ENCODE results near the gene FAM222B. TPM values are rescaled to one million over a fixed set of nuclear protein-coding genes. Genes with fewer than 3 reads are reported as not detected.
"Not testable (repeated sequence)": the region's sequence is repeated elsewhere in the genome, so short reads cannot be mapped to it uniquely, and the experiment has no call there.

FAM222B gene
- total RNA-seq, 1 experiment from 2014 or later: 37.7 TPM

GRCh38 chr17:28879886-28880571, 37.4 kb upstream of the FAM222B start:
- H3K36me3 Mint-ChIP-seq (ENCODE audit: insufficient read depth, unreplicated experiment): peaks cover 10% of the 10 kb centered on the region
- no peak overlapping the region for H3K4me3 Mint-ChIP-seq (ENCODE audit: low read depth, unreplicated experiment)
- peaks cover 11% of the 10 kb centered on the region for H3K4me1 Mint-ChIP-seq (ENCODE audit: low read depth, unreplicated experiment)
- no peak for DNase-seq
- CTCF ChIA-PET: interaction anchor here (0.6 to 1.6 kb wide), 6 partner anchors 15 to 153 kb away, joined by 3 to 17 read pairs (median 7); partner anchors contain the start of gene TLCD1
- H3K9me3 Mint-ChIP-seq (ENCODE audit: low read depth, unreplicated experiment): no peaks in the 10 kb centered on the region
- TF ChIP-seq CTCF (IDR thresholded peaks at IDR 0.05; ENCODE audit: unreplicated experiment): no peak
- intact Hi-C loops (cut with micrococcal nuclease; ENCODE audit: unreplicated experiment): loop anchor here (5.0 to 10.0 kb wide), 2 partner anchors 118 to 155 kb away; partner anchors contain the start of genes NEK8 and TLCD1
- no peak overlapping the region for H3K27ac Mint-ChIP-seq (ENCODE audit: unreplicated experiment)
- BruUV-seq (replicated peaks): TSS peak; percentile 47
- no peaks in the 10 kb centered on the region for H3K27me3 Mint-ChIP-seq (ENCODE audit: unreplicated experiment)

- peaks cover 11% of the 10 kb centered on the region for H3K4me1 Mint-ChIP-seq (ENCODE audit: low read depth, unreplicated experiment)
- no peak overlapping the region for H3K4me3 Mint-ChIP-seq (ENCODE audit: low read depth, unreplicated experiment)
- no peaks in the 10 kb centered on the region for H3K27me3 Mint-ChIP-seq (ENCODE audit: unreplicated experiment)
- DNase-seq: peak; percentile 65
- CTCF ChIA-PET: interaction anchor here (0.6 to 1.6 kb wide), 8 partner anchors 16 to 152 kb away, joined by 3 to 17 read pairs (median 4); partner anchors contain the start of gene TLCD1
- intact Hi-C loops (cut with micrococcal nuclease; ENCODE audit: unreplicated experiment): loop anchor here (5.0 to 10.0 kb wide), 2 partner anchors 117 to 154 kb away; partner anchors contain the start of genes NEK8 and TLCD1
- H3K36me3 Mint-ChIP-seq (ENCODE audit: insufficient read depth, unreplicated experiment): peaks cover 10% of the 10 kb centered on the region
- H3K9me3 Mint-ChIP-seq (ENCODE audit: low read depth, unreplicated experiment): no peaks in the 10 kb centered on the region
- BruUV-seq (replicated peaks): no TSS peak
- peak; percentile 41 for TF ChIP-seq CTCF (IDR thresholded peaks at IDR 0.05; ENCODE audit: unreplicated experiment)
- no peak overlapping the region for H3K27ac Mint-ChIP-seq (ENCODE audit: unreplicated experiment)
These were observed 36.4 kb upstream of the FAM222B start for GRCh38 chr17:28878981-28879380.

GRCh38 chr17:28878158-28878910, 35.7 kb upstream of the FAM222B start:
- BruUV-seq (replicated peaks): no TSS peak
- Mint-ChIP-seq H3K27ac (ENCODE audit: unreplicated experiment) (no peak overlapping the region), H3K9me3 (ENCODE audit: low read depth, unreplicated experiment) (no peaks in the 10 kb centered on the region), H3K4me3 (ENCODE audit: low read depth, unreplicated experiment) (no peak overlapping the region), H3K36me3 (ENCODE audit: insufficient read depth, unreplicated experiment) (peaks cover 10% of the 10 kb centered on the region), H3K27me3 (ENCODE audit: unreplicated experiment) (no peaks in the 10 kb centered on the region), H3K4me1 (ENCODE audit: low read depth, unreplicated experiment) (peaks cover 11% of the 10 kb centered on the region)
- TF ChIP-seq CTCF (IDR thresholded peaks at IDR 0.05; ENCODE audit: unreplicated experiment): no peak
- no peak for DNase-seq
- intact Hi-C loops (cut with micrococcal nuclease; ENCODE audit: unreplicated experiment): loop anchor here (5.0 to 10.0 kb wide), 2 partner anchors 116 to 154 kb away; partner anchors contain the start of genes NEK8 and TLCD1
- CTCF ChIA-PET: interaction anchor here (1.0 to 1.6 kb wide), 6 partner anchors 70 to 151 kb away, joined by 3 to 17 read pairs (median 7); partner anchors contain the start of gene TLCD1

- peaks cover 11% of the 10 kb centered on the region for H3K4me1 Mint-ChIP-seq (ENCODE audit: low read depth, unreplicated experiment)
- DNase-seq; CTCF ChIA-PET; H3K9me3 Mint-ChIP-seq (ENCODE audit: low read depth, unreplicated experiment); H3K4me3 Mint-ChIP-seq (ENCODE audit: low read depth, unreplicated experiment); H3K27ac Mint-ChIP-seq (ENCODE audit: unreplicated experiment); H3K27me3 Mint-ChIP-seq (ENCODE audit: unreplicated experiment); H3K36me3 Mint-ChIP-seq (ENCODE audit: insufficient read depth, unreplicated experiment); BruUV-seq (replicated peaks): not testable (repeated sequence)
- intact Hi-C loops (cut with micrococcal nuclease; ENCODE audit: unreplicated experiment): loop anchor here (5.0 to 10.0 kb wide), 2 partner anchors 115 to 152 kb away; partner anchors contain the start of genes NEK8 and TLCD1
These were observed 34.6 kb upstream of the FAM222B start for GRCh38 chr17:28877150-28877711.

All from Calu3 (cell line).